Vagina (tissue), 2 donors: ENCODE results near the gene LIPE. TPM values are rescaled to one million over a fixed set of nuclear protein-coding genes. Genes with fewer than 3 reads are reported as not detected.

Experiments
- DNase-seq, 2 donors: peaks; one replicate each; pipeline ENCODE4 v3.0.0-alpha.2; 2017; ENCODE audit errors: extremely low spot score in 2 of 2
- H3K27ac ChIP-seq: fragments of 200-600 bp; sonication (generic); one replicate; pipeline ENCODE4 v1.5.1; 2019
- H3K27me3 ChIP-seq: fragments of 200-600 bp; sonication (generic); one replicate; pipeline ENCODE4 v1.5.1; 2019
- H3K36me3 ChIP-seq, 2 donors: fragments of 200-600 bp; sonication (generic); one replicate each; pipeline ENCODE4 v1.5.1; 2017 to 2019
- H3K4me1 ChIP-seq: fragments of 200-600 bp; sonication (generic); one replicate; pipeline ENCODE4 v1.5.1; 2019
- H3K4me3 ChIP-seq, 2 donors: fragments of 200-600 bp; sonication (generic); 1 replicate in 1 of 2; 2 replicates in 1 of 2; pipeline ENCODE4 v1.5.1; 2016 to 2019
- H3K9me3 ChIP-seq: fragments of 200-600 bp; sonication (generic); one replicate; pipeline ENCODE4 v1.5.1; 2019
- POLR2A ChIP-seq, 2 donors: fragments of 450-650 bp; IDR thresholded peaks; one replicate each; pipeline ENCODE4 v1.6.1; 2017; ENCODE audit warnings: antibody characterized with exemption in 2 of 2, mild to moderate bottlenecking in 2 of 2, moderate library complexity in 2 of 2
- POLR2AphosphoS5 ChIP-seq, 2 donors: sonication (generic); formaldehyde crosslinking; IDR thresholded peaks; one replicate each; pipeline ENCODE4 v1.9.0; 2017; ENCODE audit warnings: antibody characterized with exemption in 2 of 2, mild to moderate bottlenecking in 2 of 2, low read depth in 1 of 2; ENCODE audit not compliant: insufficient read depth in 1 of 2
- intact Hi-C: fragments of 100-400 bp; cut with DNase I; formaldehyde crosslinking; loops from one replicate; pipeline ENCODE4 v1.15.1; 2023
- total RNA-seq: library from RNA; depleted of rRNA; stranded (reverse); fragments of >200 nt; gene quantifications from one replicate; pipeline ENCODE4 v1.2.3, GENCODE V29; 2016
- TF ChIP-seq, protein P1 (sequence below), 3 experiments: fragments of 450-650 bp in 2 of 3; fragments of 200-600 bp in 1 of 3; sonication (generic) in 1 of 3; IDR thresholded peaks; one replicate each; pipeline ENCODE4 v1.5.1; 2017 to 2019; ENCODE audit warnings: antibody characterized with exemption in 3 of 3, mild to moderate bottlenecking in 2 of 3, moderate library complexity in 2 of 3

Gene LIPE
- total RNA-seq, 1 donor from 2014 or later, result 102 TPM

DNA sequence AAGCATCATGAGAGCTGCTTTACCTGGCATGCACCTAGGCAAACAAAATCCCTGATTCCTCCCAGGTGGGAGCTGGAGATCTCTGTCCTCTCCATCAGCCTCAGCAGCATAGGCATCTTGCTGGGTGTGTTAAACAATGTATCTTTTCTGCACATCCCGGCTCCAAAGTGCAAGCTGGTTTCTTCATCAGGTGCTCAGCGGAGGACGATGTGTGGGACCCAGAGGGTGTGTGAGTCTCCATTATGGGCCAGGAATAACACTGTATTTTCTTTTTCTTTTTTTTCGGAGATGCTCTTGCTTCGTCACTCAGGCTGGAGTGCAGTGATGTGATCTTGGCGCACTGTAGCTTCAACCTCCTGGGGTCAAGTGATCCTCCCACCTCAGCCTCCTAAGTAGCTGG is 47.0 kb downstream of the LIPE start:
- no peaks in the 10 kb centered on the region for H3K4me1 ChIP-seq
- intact Hi-C loops, result no loop called here
- TF ChIP-seq POLR2AphosphoS5 (IDR thresholded peaks at IDR 0.05; ENCODE audit: insufficient read depth in 1 of 2, low read depth in 1 of 2) (no peak), POLR2A (IDR thresholded peaks at IDR 0.05) (no peak)
- TF ChIP-seq, protein P1, sequence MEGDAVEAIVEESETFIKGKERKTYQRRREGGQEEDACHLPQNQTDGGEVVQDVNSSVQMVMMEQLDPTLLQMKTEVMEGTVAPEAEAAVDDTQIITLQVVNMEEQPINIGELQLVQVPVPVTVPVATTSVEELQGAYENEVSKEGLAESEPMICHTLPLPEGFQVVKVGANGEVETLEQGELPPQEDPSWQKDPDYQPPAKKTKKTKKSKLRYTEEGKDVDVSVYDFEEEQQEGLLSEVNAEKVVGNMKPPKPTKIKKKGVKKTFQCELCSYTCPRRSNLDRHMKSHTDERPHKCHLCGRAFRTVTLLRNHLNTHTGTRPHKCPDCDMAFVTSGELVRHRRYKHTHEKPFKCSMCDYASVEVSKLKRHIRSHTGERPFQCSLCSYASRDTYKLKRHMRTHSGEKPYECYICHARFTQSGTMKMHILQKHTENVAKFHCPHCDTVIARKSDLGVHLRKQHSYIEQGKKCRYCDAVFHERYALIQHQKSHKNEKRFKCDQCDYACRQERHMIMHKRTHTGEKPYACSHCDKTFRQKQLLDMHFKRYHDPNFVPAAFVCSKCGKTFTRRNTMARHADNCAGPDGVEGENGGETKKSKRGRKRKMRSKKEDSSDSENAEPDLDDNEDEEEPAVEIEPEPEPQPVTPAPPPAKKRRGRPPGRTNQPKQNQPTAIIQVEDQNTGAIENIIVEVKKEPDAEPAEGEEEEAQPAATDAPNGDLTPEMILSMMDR (IDR thresholded peaks at IDR 0.05), result no peak
- H3K9me3 ChIP-seq, result no peaks in the 10 kb centered on the region
- peaks cover 0 to 8% of the 10 kb centered on the region in 2 donors for H3K36me3 ChIP-seq
- H3K27ac ChIP-seq, result no peak overlapping the region
- no peak overlapping the region for H3K4me3 ChIP-seq
- DNase-seq, result no peak
- H3K27me3 ChIP-seq, result no peaks in the 10 kb centered on the region

DNA sequence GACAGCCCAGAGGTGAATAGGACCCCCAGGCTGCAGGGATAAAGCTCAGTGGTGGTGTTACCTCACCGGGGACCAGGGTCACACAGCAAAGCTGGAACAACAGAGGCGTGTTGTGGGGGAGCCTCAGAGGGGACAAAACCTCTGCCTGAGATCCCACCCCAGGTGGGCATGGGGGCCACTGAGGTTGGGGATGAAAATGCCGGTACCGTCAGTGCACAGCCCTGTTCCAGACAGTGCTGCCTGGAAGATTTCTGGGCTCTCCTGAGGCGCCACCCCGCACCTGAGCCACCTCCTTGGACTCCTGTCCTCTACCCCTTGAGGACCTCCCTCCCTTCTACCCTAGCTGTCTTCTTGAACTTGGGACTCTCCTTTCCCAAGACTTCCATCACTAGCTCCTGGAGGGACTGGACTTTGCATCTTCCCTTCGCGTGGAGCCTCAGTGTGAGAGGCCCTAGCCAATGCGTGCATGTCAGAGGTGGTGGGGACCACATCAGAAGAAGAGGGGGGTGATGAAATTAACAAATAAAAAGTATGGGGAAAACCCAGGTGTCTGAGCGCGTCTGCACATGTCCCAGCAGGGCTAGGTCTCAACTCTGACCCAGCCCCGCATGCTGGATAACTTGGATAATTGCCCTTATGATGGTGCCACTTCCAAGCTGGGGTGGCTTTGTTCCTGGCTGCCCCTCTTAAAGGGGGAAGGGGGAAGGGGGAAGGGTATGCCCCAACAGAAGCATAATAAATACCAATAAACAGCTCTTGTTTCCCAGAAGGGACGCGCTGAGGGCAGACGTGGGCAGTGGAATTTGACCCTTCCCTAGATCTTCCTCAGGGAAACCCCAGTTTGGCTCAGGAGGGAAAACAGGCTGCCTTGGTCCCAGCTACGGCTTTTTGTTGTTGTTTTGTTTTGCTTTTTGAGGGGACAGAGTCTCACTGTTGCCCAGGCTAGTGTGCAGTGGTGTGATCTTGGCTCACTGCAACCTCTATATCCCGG is 48.7 kb downstream of the LIPE start:
- no peak overlapping the region for H3K27ac ChIP-seq
- no peaks in the 10 kb centered on the region for H3K27me3 ChIP-seq
- H3K4me3 ChIP-seq, result no peak overlapping the region
- no peak for TF ChIP-seq POLR2A (IDR thresholded peaks at IDR 0.05)
- DNase-seq, result no peak
- intact Hi-C loops, result no loop called here
- H3K9me3 ChIP-seq, result no peaks in the 10 kb centered on the region
- H3K4me1 ChIP-seq, result no peaks in the 10 kb centered on the region
- H3K36me3 ChIP-seq, result peaks cover 0 to 16% of the 10 kb centered on the region in 2 donors

DNA sequence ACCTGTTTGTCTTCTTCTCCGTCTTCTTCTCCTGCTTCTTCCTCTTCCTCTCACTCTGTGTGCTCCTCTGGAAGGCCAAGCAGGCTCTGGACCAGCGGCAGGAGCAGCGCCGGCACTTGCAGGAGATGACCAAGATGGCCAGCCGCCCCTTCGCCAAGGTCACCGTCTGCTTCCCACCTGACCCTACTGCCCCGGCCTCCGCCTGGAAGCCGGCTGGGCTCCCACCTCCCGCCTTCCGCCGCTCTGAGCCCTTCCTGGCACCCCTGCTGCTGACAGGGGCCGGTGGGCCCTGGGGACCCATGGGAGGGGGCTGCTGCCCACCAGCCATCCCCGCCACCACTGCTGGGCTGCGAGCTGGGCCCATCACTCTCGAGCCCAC is 51.0 kb downstream of the LIPE start:
- peaks cover 0 to 16% of the 10 kb centered on the region in 2 donors for H3K36me3 ChIP-seq
- no peak for DNase-seq
- no peaks in the 10 kb centered on the region for H3K27me3 ChIP-seq

DNA sequence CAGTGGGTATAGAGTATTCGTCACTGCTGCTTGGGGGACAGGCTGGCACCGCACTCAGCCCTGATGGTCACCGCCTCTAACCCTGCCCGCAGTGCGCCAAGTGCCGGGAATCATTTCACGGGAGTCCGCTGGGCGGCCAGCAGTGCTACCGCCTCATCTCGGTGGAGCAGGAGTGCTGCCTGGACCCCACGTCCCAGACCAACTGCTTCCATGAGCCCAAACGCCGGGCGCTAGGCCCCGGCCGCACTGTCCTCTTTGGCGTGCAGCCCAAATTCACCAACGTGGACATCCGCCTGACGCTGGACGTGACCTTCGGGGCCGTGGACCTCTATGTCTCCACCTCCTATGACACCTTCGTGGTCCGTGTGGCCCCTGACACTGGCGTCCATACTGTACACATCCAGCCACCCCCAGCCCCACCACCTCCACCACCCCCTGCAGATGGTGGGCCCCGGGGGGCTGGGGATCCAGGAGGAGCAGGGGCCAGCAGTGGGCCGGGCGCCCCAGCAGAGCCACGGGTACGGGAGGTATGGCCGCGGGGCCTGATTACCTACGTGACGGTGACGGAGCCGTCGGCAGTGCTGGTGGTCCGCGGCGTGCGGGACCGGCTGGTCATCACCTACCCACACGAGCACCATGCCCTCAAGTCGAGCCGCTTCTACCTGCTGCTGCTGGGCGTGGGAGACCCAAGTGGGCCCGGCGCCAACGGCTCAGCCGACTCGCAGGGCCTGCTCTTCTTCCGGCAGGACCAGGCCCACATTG is 51.6 kb downstream of the LIPE start:
- Histone ChIP-seq H3K27me3 (no peaks in the 10 kb centered on the region), H3K9me3 (no peaks in the 10 kb centered on the region), H3K36me3 (peaks cover 0 to 16% of the 10 kb centered on the region in 2 donors), H3K4me3 (no peak overlapping the region), H3K4me1 (no peaks in the 10 kb centered on the region), H3K27ac (no peak overlapping the region)
- TF ChIP-seq, protein P1 (IDR thresholded peaks at IDR 0.05), result no peak
- no peak for TF ChIP-seq POLR2AphosphoS5 (IDR thresholded peaks at IDR 0.05; ENCODE audit: insufficient read depth in 1 of 2, low read depth in 1 of 2)
- no peak for TF ChIP-seq POLR2A (IDR thresholded peaks at IDR 0.05)
- intact Hi-C loops, result no loop called here
- no peak for DNase-seq

More for the DNA sequence above, 51.0 kb downstream of the LIPE start:
- H3K9me3 ChIP-seq, result no peaks in the 10 kb centered on the region
- no peak overlapping the region for H3K27ac ChIP-seq
- TF ChIP-seq POLR2A (IDR thresholded peaks at IDR 0.05) (no peak), POLR2AphosphoS5 (IDR thresholded peaks at IDR 0.05; ENCODE audit: insufficient read depth in 1 of 2, low read depth in 1 of 2) (no peak)
- TF ChIP-seq, protein P1 (IDR thresholded peaks at IDR 0.05), result no peak
- intact Hi-C loops, result no loop called here
- H3K4me3 ChIP-seq, result no peak overlapping the region
- no peaks in the 10 kb centered on the region for H3K4me1 ChIP-seq

DNA sequence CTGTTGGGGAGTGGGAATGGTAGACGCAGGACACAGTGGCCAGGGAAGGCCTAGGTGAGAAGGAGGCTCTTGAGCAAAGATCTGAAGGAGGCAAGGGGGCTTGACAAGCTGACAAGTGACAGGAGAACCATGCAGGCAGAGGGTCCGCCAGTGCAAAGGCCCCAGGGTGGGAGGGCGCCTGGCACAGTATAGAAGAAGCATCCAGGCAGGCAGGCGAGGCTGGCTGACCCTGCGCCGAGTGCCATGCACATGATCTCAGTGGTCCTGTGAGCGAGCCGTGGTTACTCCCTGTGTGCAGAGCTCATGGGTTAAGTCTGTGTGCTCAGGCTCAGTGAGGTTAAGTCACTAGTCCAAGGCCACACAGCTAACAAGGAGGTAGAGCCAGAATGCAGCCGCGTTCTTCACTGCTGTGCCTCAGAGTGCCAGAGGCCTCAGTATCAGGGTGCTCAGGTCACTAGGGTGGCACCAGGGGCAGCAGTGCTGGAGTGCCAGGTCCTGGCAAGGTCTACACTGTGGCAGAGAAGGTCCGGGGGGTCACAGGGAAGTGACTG is 52.3 kb downstream of the LIPE start:
- DNase-seq, result no peak
- TF ChIP-seq POLR2A (IDR thresholded peaks at IDR 0.05) (no peak), POLR2AphosphoS5 (IDR thresholded peaks at IDR 0.05; ENCODE audit: insufficient read depth in 1 of 2, low read depth in 1 of 2) (no peak)
- TF ChIP-seq, protein P1 (IDR thresholded peaks at IDR 0.05), result no peak
- Histone ChIP-seq H3K4me3 (no peak overlapping the region), H3K36me3 (peaks cover 0 to 16% of the 10 kb centered on the region in 2 donors), H3K27me3 (no peaks in the 10 kb centered on the region), H3K27ac (no peak overlapping the region), H3K9me3 (no peaks in the 10 kb centered on the region), H3K4me1 (no peaks in the 10 kb centered on the region)
- intact Hi-C loops, result no loop called here
